Natural killer cell (primary cell): ENCODE measurements around the gene SYNE3. TPM values are rescaled to one million over a fixed set of nuclear protein-coding genes. Genes with fewer than 3 reads are reported as not detected.

Source experiments
- ATAC-seq, 3 donors: fragments of 150-1000 bp in 2 of 3; fragments of 200-7000 bp in 1 of 3; cut with Tn5 transposase; 1 replicate in 1 of 3; 2 replicates in 2 of 3; pipeline ENCODE4 v1.10.0; 2021; ENCODE audit warnings: mild to moderate bottlenecking in 2 of 3, moderate library complexity in 2 of 3
- DNase-seq, 2 donors: peaks; one replicate each; pipeline versions ENCODE4 v3.0.0 to v3.0.0-alpha.2; 2013 to 2021; ENCODE audit warnings: mixed read lengths in 1 of 2
- H3K27ac ChIP-seq: one replicate; pipeline ENCODE4 v1.5.1; 2013; ENCODE audit warnings: mild to moderate bottlenecking, low read length
- H3K27me3 ChIP-seq: one replicate; pipeline ENCODE4 v1.6.1; 2013; ENCODE audit warnings: low read length; ENCODE audit not compliant: control insufficient read depth, insufficient read depth
- H3K36me3 ChIP-seq: one replicate; pipeline ENCODE4 v1.6.1; 2013; ENCODE audit warnings: low read length; ENCODE audit not compliant: control insufficient read depth, insufficient read depth
- H3K4me1 ChIP-seq: one replicate; pipeline ENCODE4 v1.6.1; 2013; ENCODE audit warnings: low read length; ENCODE audit not compliant: control insufficient read depth, insufficient read depth
- H3K4me3 ChIP-seq: one replicate; pipeline ENCODE4 v1.5.1; 2013; ENCODE audit warnings: low read length
- H3K9me3 ChIP-seq: one replicate; pipeline ENCODE4 v1.6.1; 2013; ENCODE audit warnings: low read length; ENCODE audit not compliant: control insufficient read depth, insufficient read depth
- H3K27ac Mint-ChIP-seq, 2 donors: one replicate each; pipeline ENCODE4 v1.8.0; 2022; ENCODE audit warnings: mild to moderate bottlenecking in 2 of 2, mixed read lengths in 2 of 2, moderate library complexity in 1 of 2
- H3K27me3 Mint-ChIP-seq, 2 donors: one replicate each; pipeline ENCODE4 v1.8.0; 2022; ENCODE audit warnings: low read depth in 2 of 2, mixed read lengths in 2 of 2
- H3K36me3 Mint-ChIP-seq: one replicate; pipeline ENCODE4 v1.8.0; 2022; ENCODE audit warnings: mixed read lengths
- H3K4me1 Mint-ChIP-seq, 2 donors: one replicate each; pipeline ENCODE4 v1.8.0; 2022; ENCODE audit warnings: mixed read lengths in 2 of 2
- H3K4me3 Mint-ChIP-seq: one replicate; pipeline ENCODE4 v1.8.0; 2022; ENCODE audit warnings: mild to moderate bottlenecking, moderate library complexity, mixed read lengths
- H3K9me3 Mint-ChIP-seq, 2 donors: one replicate each; pipeline ENCODE4 v1.8.0; 2022; ENCODE audit warnings: mixed read lengths in 2 of 2
- CTCF ChIP-seq: fragments of 200-600 bp; IDR thresholded peaks from one replicate; pipeline ENCODE4 v1.8.0; 2022; ENCODE audit warnings: antibody characterized with exemption
- WGBS: methylation state at CpG from one replicate; pipeline ENCODE4 v1.1.7; 2013; ENCODE audit warnings: missing lambda C conversion rate; ENCODE audit not compliant: insufficient coverage; 5-methylcytosine and 5-hydroxymethylcytosine counted together
- intact Hi-C: fragments of 100-400 bp; cut with micrococcal nuclease; formaldehyde crosslinking; loops from one replicate; pipeline ENCODE4 v1.14.2; 2022
- total RNA-seq, 4 donors: library from RNA; stranded (reverse); fragments of 120-200 nt in 1 of 4; gene quantifications; one replicate each; pipeline versions ENCODE4 v1.2.3 to v1.2.4, GENCODE V29; 2013 to 2022

The SYNE3 gene
- total RNA-seq, 3 donors from 2014 or later (not counting 1 experiment from before 2014, with no cell fraction given): 10.6 to 17.3 (median 15.4) TPM

- Histone ChIP-seq H3K27ac (no peak overlapping the region), H3K27me3 (no peaks in the 10 kb centered on the region), H3K9me3 (no peaks in the 10 kb centered on the region), H3K4me3 (no peak overlapping the region), H3K36me3 (peaks cover 3% of the 10 kb centered on the region), H3K4me1 (peaks cover 27% of the 10 kb centered on the region)
- no peak overlapping the region for H3K4me3 Mint-ChIP-seq
- ATAC-seq (no peak), DNase-seq (no peak)
- peaks cover 33 to 45% of the 10 kb centered on the region in 2 donors for H3K4me1 Mint-ChIP-seq
- 92% methylated on average over 14 of the region's 14 CpGs for WGBS
- no peaks in the 10 kb centered on the region for H3K27me3 Mint-ChIP-seq
- intact Hi-C loops: no loop called here
- no peak for TF ChIP-seq CTCF
- no peaks in the 10 kb centered on the region for H3K9me3 Mint-ChIP-seq
- no peak overlapping the region for H3K27ac Mint-ChIP-seq
- H3K36me3 Mint-ChIP-seq: peaks cover 9% of the 10 kb centered on the region
These were observed 15.6 kb downstream of the SYNE3 start for GRCh38 chr14:95500772-95501401.

- H3K4me1 Mint-ChIP-seq: peaks cover 36 to 45% of the 10 kb centered on the region in 2 donors
- WGBS: 95% methylated on average over 14 of the region's 14 CpGs
- H3K27me3 ChIP-seq: no peaks in the 10 kb centered on the region
- no peak overlapping the region for H3K4me3 ChIP-seq
- H3K27ac Mint-ChIP-seq: no peak overlapping the region
- H3K36me3 Mint-ChIP-seq: peaks cover 9% of the 10 kb centered on the region
- intact Hi-C loops: no loop called here
- no peaks in the 10 kb centered on the region for H3K9me3 Mint-ChIP-seq
- no peaks in the 10 kb centered on the region for H3K9me3 ChIP-seq
- no peak overlapping the region for H3K27ac ChIP-seq
- peaks cover 3% of the 10 kb centered on the region for H3K36me3 ChIP-seq
- H3K27me3 Mint-ChIP-seq: no peaks in the 10 kb centered on the region
- ATAC-seq (no peak), DNase-seq (no peak)
- H3K4me3 Mint-ChIP-seq: no peak overlapping the region
- H3K4me1 ChIP-seq: peaks cover 30% of the 10 kb centered on the region
- TF ChIP-seq CTCF: no peak
These were observed 16.2 kb downstream of the SYNE3 start for GRCh38 chr14:95500201-95500681.

GRCh38 chr14:95499354-95499750 lies 17.1 kb downstream of the SYNE3 start:
- H3K36me3 Mint-ChIP-seq: peaks cover 9% of the 10 kb centered on the region
- no peak for TF ChIP-seq CTCF
- H3K27me3 Mint-ChIP-seq: no peaks in the 10 kb centered on the region
- H3K27ac ChIP-seq: no peak overlapping the region
- DNase-seq (no peak), ATAC-seq (no peak)
- WGBS: no CpG with 5 or more reads among the region's 1 CpG
- H3K27me3 ChIP-seq: no peaks in the 10 kb centered on the region
- peaks cover 3% of the 10 kb centered on the region for H3K36me3 ChIP-seq
- peaks cover 41 to 45% of the 10 kb centered on the region in 2 donors for H3K4me1 Mint-ChIP-seq
- no peaks in the 10 kb centered on the region for H3K9me3 Mint-ChIP-seq
- H3K27ac Mint-ChIP-seq: peak overlapping the region in 1 of 2 donors; percentile 72
- H3K4me1 ChIP-seq: peaks cover 30% of the 10 kb centered on the region
- no peak overlapping the region for H3K4me3 ChIP-seq
- intact Hi-C loops: no loop called here
- no peaks in the 10 kb centered on the region for H3K9me3 ChIP-seq
- no peak overlapping the region for H3K4me3 Mint-ChIP-seq
